Panc1 (cell line): ENCODE measurements around the gene FOXP4.

ENCODE experiments used
- TF ChIP-seq, protein P1 (sequence below): fragments of 450-650 bp; IDR thresholded peaks from 2 replicates; pipeline ENCODE4 v1.5.1; 2017; ENCODE audit warnings: mild to moderate bottlenecking
- TF ChIP-seq, protein P2 (sequence below), 2 experiments: IDR thresholded peaks; 2 replicates each; pipeline ENCODE4 v1.6.1; 2011 to 2012; ENCODE audit warnings: low read depth in 2 of 2, control low read depth in 1 of 2, low read length in 1 of 2, mild to moderate bottlenecking in 1 of 2, moderate library complexity in 1 of 2; ENCODE audit not compliant: insufficient read depth in 1 of 2

DNA sequence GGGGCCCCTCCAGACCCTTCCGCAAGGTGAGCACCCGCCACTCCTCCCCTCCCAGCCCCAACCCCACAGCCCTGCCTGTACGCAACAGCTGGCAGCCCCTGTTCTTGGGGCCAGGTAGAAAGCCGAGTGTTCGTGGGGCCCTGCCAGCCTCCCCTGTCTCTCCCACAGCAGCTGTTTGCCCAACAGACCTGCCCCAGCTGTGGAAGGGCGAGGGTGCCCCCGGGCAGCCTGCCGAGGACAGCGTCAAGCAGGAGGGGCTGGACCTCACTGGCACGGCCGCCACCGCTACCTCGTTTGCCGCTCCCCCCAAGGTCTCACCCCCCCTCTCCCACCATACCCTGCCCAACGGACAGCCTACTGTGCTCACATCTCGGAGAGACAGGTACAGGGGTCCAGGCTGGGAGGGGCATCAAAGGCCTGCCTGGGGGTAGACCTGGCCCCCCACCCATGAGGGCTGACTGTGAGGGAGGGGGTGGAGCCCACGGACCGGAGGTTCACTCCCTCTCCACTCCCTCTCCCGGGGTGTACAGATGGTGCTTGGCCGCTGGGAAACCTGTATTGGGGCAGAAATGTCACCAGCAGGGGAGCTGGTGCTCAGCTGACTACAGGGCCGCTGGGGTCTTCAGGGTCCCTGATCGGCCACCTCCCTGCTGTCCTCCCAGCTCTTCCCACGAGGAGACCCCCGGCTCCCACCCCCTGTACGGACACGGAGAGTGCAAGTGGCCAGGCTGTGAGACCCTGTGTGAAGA is 41.1 kb downstream of the FOXP4 start:
- TF ChIP-seq, protein P1, sequence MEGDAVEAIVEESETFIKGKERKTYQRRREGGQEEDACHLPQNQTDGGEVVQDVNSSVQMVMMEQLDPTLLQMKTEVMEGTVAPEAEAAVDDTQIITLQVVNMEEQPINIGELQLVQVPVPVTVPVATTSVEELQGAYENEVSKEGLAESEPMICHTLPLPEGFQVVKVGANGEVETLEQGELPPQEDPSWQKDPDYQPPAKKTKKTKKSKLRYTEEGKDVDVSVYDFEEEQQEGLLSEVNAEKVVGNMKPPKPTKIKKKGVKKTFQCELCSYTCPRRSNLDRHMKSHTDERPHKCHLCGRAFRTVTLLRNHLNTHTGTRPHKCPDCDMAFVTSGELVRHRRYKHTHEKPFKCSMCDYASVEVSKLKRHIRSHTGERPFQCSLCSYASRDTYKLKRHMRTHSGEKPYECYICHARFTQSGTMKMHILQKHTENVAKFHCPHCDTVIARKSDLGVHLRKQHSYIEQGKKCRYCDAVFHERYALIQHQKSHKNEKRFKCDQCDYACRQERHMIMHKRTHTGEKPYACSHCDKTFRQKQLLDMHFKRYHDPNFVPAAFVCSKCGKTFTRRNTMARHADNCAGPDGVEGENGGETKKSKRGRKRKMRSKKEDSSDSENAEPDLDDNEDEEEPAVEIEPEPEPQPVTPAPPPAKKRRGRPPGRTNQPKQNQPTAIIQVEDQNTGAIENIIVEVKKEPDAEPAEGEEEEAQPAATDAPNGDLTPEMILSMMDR = no peak
- TF ChIP-seq, protein P2, sequence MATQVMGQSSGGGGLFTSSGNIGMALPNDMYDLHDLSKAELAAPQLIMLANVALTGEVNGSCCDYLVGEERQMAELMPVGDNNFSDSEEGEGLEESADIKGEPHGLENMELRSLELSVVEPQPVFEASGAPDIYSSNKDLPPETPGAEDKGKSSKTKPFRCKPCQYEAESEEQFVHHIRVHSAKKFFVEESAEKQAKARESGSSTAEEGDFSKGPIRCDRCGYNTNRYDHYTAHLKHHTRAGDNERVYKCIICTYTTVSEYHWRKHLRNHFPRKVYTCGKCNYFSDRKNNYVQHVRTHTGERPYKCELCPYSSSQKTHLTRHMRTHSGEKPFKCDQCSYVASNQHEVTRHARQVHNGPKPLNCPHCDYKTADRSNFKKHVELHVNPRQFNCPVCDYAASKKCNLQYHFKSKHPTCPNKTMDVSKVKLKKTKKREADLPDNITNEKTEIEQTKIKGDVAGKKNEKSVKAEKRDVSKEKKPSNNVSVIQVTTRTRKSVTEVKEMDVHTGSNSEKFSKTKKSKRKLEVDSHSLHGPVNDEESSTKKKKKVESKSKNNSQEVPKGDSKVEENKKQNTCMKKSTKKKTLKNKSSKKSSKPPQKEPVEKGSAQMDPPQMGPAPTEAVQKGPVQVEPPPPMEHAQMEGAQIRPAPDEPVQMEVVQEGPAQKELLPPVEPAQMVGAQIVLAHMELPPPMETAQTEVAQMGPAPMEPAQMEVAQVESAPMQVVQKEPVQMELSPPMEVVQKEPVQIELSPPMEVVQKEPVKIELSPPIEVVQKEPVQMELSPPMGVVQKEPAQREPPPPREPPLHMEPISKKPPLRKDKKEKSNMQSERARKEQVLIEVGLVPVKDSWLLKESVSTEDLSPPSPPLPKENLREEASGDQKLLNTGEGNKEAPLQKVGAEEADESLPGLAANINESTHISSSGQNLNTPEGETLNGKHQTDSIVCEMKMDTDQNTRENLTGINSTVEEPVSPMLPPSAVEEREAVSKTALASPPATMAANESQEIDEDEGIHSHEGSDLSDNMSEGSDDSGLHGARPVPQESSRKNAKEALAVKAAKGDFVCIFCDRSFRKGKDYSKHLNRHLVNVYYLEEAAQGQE (IDR thresholded peaks at IDR 0.05; ENCODE audit: insufficient read depth in 1 of 2, low read depth in 2 of 2, low read length in 1 of 2) = no peak
